Neural cell (in vitro differentiated cells): ENCODE results near the gene SLC6A18. TPM values are rescaled to one million over a fixed set of nuclear protein-coding genes. Genes with fewer than 3 reads are reported as not detected.

Experiments
- H2AFZ ChIP-seq: fragments of 200-600, 300-800 bp; sonication (generic), shearing (Covaris generic); 2 replicates; pipeline ENCODE4 v1.6.0; 2014; ENCODE audit warnings: low read depth, mild to moderate bottlenecking, antibody characterized with exemption, low read length, moderate library complexity
- H3F3A ChIP-seq: fragments of 200-600 bp; shearing (Covaris generic); 2 replicates; pipeline ENCODE4 v1.6.1; 2016; ENCODE audit warnings: mild to moderate bottlenecking, moderate library complexity, mixed read lengths, antibody characterized with exemption, low read length; ENCODE audit not compliant: insufficient read depth, poor library complexity, severe bottlenecking
- H3K27ac ChIP-seq: fragments of 200-600, 300-800 bp; sonication (generic), shearing (Covaris generic); 2 replicates; pipeline ENCODE4 v1.5.1; 2014; ENCODE audit warnings: mild to moderate bottlenecking, low read length, moderate library complexity
- H3K27me3 ChIP-seq: fragments of 300-800, 200-600 bp; sonication (generic), shearing (Covaris generic); 2 replicates; pipeline ENCODE4 v1.6.0; 2014; ENCODE audit warnings: mild to moderate bottlenecking, low read depth, low read length, moderate library complexity; ENCODE audit not compliant: insufficient read depth
- H3K36me3 ChIP-seq: fragments of 300-800, 200-600 bp; sonication (generic), shearing (Covaris generic); 2 replicates; pipeline ENCODE4 v1.5.1; 2014; ENCODE audit warnings: mild to moderate bottlenecking, antibody characterized with exemption, low read length, moderate library complexity; ENCODE audit not compliant: insufficient read depth
- H3K4me2 ChIP-seq: fragments of 300-800, 200-600 bp; sonication (generic), shearing (Covaris generic); 2 replicates; pipeline ENCODE4 v1.6.0; 2014; ENCODE audit warnings: mild to moderate bottlenecking, low read length
- H3K4me3 ChIP-seq: fragments of 300-800, 200-600 bp; sonication (generic), shearing (Covaris generic); 2 replicates; pipeline ENCODE4 v1.5.1; 2014; ENCODE audit warnings: mild to moderate bottlenecking, low read length, moderate library complexity
- H3K79me2 ChIP-seq: fragments of 200-600 bp; shearing (Covaris generic); replicated peaks from 2 replicates; pipeline ENCODE4 v1.6.0; 2014; ENCODE audit warnings: mild to moderate bottlenecking, low read length, moderate library complexity; ENCODE audit not compliant: insufficient read depth
- H3K9ac ChIP-seq: fragments of 300-800, 200-600 bp; sonication (generic), shearing (Covaris generic); 2 replicates; pipeline ENCODE4 v1.6.1; 2016; ENCODE audit warnings: mild to moderate bottlenecking, low read length, mixed read lengths
- H3K9me2 ChIP-seq: fragments of 200-600 bp; shearing (Covaris generic); 2 replicates; pipeline ENCODE4 v1.6.1; 2016; ENCODE audit warnings: mild to moderate bottlenecking, low read length, mixed read lengths; ENCODE audit not compliant: insufficient read depth
- H3K9me3 ChIP-seq: fragments of 200-600, 300-800 bp; sonication (generic), shearing (Covaris generic); 2 replicates; pipeline ENCODE4 v1.6.1; 2016; ENCODE audit warnings: mild to moderate bottlenecking, mixed run types, low read length, moderate library complexity, mixed read lengths
- H4K20me1 ChIP-seq: fragments of 200-600 bp; shearing (Covaris generic); 2 replicates; pipeline ENCODE4 v1.6.1; 2016; ENCODE audit warnings: mild to moderate bottlenecking, mixed run types; ENCODE audit not compliant: insufficient read depth
- CTCF ChIP-seq: fragments of 450-650 bp; IDR thresholded peaks from 2 replicates; pipeline ENCODE4 v1.5.1; 2014; ENCODE audit warnings: antibody characterized with exemption, mild to moderate bottlenecking, moderate library complexity; ENCODE audit not compliant: poor library complexity, severe bottlenecking
- EP300 ChIP-seq: fragments of 450-650 bp; conservative IDR thresholded peaks from 2 replicates; pipeline ENCODE4 v1.6.1; 2014; ENCODE audit warnings: antibody characterized with exemption, mild to moderate bottlenecking, moderate library complexity; ENCODE audit not compliant: poor library complexity, severe bottlenecking
- EZH2 ChIP-seq: fragments of 200-600, 300-800 bp; shearing (Covaris generic), sonication (generic); IDR thresholded peaks from 2 replicates; pipeline ENCODE4 v1.6.1; 2014; ENCODE audit warnings: antibody characterized with exemption, low read length, borderline replicate concordance, mild to moderate bottlenecking; ENCODE audit not compliant: insufficient read depth, poor library complexity, severe bottlenecking
- MXI1 ChIP-seq: fragments of 450-650 bp; conservative IDR thresholded peaks from 2 replicates; pipeline ENCODE4 v1.6.1; 2014; ENCODE audit warnings: antibody characterized with exemption, mild to moderate bottlenecking; ENCODE audit not compliant: poor library complexity, severe bottlenecking
- POLR2AphosphoS5 ChIP-seq: IDR thresholded peaks from 2 replicates; pipeline ENCODE4 v1.6.1; 2012
- RAD21 ChIP-seq: fragments of 450-650 bp; conservative IDR thresholded peaks from 2 replicates; pipeline ENCODE4 v1.6.1; 2014; ENCODE audit warnings: antibody characterized with exemption, mild to moderate bottlenecking, moderate library complexity
- REST ChIP-seq: IDR thresholded peaks from 2 replicates; pipeline ENCODE4 v1.6.1; 2012; ENCODE audit warnings: borderline replicate concordance
- SMC3 ChIP-seq: fragments of 450-650 bp; conservative IDR thresholded peaks from 2 replicates; pipeline ENCODE4 v1.6.1; 2014; ENCODE audit warnings: antibody characterized with exemption, mild to moderate bottlenecking, moderate library complexity; ENCODE audit not compliant: poor library complexity
- TAF1 ChIP-seq: IDR thresholded peaks from 2 replicates; pipeline ENCODE4 v1.6.1; 2012; ENCODE audit warnings: low read depth
- polyA plus RNA-seq: library from polyadenylated mRNA; depleted of rRNA; stranded (reverse); fragments of >200 nt; gene quantifications from 2 replicates; pipeline ENCODE4 v1.2.3, GENCODE V29; 2014

The SLC6A18 gene
- polyA plus RNA-seq, 1 donor from 2014 or later, result not detected

GRCh38 chr5:1239505-1240251 lies 14.5 kb downstream of the SLC6A18 start:
- Histone ChIP-seq H3K4me3 (no peak overlapping the region), H4K20me1 (no peaks in the 10 kb centered on the region), H3K27me3 (no peaks in the 10 kb centered on the region), H3K27ac (no peak overlapping the region), H3K4me2 (no peak overlapping the region), H3F3A (no peaks in the 10 kb centered on the region), H3K9me2 (no peaks in the 10 kb centered on the region), H2AFZ (no peak overlapping the region), H3K9me3 (peaks cover 14% of the 10 kb centered on the region), H3K79me2 (no peaks in the 10 kb centered on the region), H3K36me3 (no peaks in the 10 kb centered on the region), H3K9ac (no peak overlapping the region)
- TF ChIP-seq CTCF, result no peak
- no peak for TF ChIP-seq REST
- no peak for TF ChIP-seq RAD21
- no peak for TF ChIP-seq SMC3
- no peak for TF ChIP-seq EP300
- TF ChIP-seq EZH2, result no peak
- no peak for TF ChIP-seq MXI1
- no peak for TF ChIP-seq TAF1

- H3K27me3 ChIP-seq, result no peaks in the 10 kb centered on the region
- no peaks in the 10 kb centered on the region for H3K9me2 ChIP-seq
- TF ChIP-seq TAF1 (no peak), EZH2 (no peak), MXI1 (no peak), RAD21 (no peak), SMC3 (no peak), POLR2AphosphoS5 (no peak), EP300 (no peak), CTCF (no peak), REST (no peak)
- no peak overlapping the region for H3K4me3 ChIP-seq
- H3K9ac ChIP-seq, result no peak overlapping the region
- no peak overlapping the region for H3K27ac ChIP-seq
- no peaks in the 10 kb centered on the region for H3K36me3 ChIP-seq
- H4K20me1 ChIP-seq, result no peaks in the 10 kb centered on the region
- no peak overlapping the region for H2AFZ ChIP-seq
- peaks cover 9% of the 10 kb centered on the region for H3K9me3 ChIP-seq
- no peak overlapping the region for H3K4me2 ChIP-seq
- H3F3A ChIP-seq, result no peaks in the 10 kb centered on the region
- no peaks in the 10 kb centered on the region for H3K79me2 ChIP-seq
Measured at GRCh38 chr5:1240496-1241260, 15.5 kb downstream of the SLC6A18 start.
